RKO (cell line): ENCODE measurements around the gene IMMP2L.
"Not testable (repeated sequence)": the region's sequence is repeated elsewhere in the genome, so short reads cannot be mapped to it uniquely, and the experiment has no call there.

ENCODE experiments used
- DNase-seq: peaks from one replicate; pipeline ENCODE4 v3.0.0-alpha.2; 2016; ENCODE audit warnings: low spot score

Gene IMMP2L

DNA sequence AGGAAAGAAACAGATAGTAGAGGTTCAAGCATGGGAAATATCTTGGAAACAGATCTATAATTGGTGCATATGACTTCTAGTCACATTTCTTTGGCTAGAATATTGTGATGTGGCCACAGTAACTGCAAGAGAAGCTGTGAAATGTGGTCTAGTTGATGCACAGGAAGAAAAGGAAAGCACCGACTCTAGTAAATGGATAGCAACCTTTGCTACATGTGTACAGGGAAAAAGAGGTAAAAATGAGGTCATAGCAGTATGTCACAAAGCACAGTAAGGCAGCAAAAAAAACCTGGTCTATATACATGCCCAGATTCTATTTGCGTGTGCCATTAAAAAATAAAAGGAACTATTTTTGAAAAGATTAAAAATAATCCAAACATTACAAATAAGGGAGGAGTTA, 573.9 kb downstream of the IMMP2L start:
- DNase-seq = no peak

DNA sequence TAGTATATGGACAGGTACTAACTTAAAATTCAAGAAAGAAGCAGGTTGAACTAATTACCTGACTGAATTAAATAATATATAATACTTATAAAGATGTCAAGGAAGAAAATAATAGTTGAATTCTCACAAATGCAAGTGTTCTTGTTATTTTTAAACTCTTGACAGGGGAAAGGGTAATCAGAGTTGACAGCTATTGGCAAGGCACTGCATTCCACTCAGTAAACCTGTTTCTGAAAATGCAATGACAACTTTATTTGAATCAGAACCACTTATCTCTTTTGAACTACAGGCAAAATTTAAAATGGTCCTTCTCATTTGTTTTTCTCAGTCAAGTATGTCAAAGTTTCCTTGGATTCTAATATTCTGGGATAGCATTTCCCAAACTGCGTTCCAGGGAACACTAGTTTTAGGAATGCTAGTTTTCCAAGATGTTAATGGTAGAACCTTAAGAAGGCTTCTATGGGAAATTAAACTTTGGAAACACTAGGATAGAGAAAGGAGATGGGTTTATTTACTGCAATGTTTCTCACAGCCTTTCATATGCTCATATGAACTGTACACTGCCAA, 575.1 kb downstream of the IMMP2L start:
- no peak for DNase-seq

DNA sequence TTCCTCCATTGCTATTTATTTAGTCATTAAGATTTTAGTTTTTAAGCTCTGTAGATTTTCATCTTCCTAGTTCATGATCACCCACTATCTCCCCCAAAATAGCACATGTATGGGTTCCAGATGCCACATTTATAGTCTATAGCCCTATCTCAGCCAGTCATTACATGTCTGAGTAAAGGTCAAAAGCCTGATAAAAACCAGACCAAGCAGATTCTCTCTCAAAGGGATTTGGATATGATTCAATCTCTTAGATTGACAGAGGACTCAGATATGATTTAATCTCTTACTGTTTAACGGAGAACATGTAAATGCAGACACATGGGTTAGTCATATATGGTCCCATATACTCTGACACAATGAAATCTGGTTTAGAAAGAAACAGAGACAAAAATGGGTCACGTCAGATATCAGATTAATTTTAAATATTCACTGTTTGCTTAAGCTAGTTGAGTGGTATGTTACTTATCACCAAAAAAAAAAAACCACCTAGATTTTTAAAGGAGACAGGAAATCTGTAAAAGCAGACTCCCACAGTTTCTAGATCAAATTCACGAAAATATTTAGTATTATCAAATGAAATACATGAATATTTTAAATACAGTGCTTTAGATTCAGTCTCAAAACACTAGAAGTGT, 578.4 kb downstream of the IMMP2L start:
- no peak for DNase-seq

DNA sequence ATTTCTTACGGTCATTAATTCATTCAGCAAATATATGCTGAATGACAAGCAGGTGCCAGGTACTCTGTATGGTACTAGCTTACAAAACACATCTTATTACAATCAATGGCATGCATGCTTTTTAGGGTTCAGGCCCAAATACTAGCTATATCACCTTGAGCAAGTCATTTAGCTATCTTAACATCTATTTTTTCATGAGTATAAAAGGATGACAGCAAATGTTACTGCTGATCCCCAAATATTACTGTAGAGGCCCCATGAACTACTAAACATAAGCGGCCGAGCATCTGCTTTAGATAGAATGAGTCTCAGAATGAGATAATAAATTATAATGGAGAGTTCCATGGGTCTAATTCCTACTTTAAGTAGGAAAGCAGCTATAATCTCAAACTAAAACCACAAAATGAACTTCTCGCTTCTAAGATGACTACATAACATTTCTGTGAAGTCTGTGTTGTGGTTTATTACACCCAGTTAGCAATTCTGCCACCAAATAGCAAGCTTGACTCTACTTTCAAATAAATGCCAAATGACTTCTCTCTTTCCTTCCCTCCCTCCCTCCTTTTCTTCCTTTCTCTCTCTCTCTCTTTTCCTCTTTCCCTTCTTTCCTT, 585.1 kb downstream of the IMMP2L start:
- DNase-seq = no peak

DNA sequence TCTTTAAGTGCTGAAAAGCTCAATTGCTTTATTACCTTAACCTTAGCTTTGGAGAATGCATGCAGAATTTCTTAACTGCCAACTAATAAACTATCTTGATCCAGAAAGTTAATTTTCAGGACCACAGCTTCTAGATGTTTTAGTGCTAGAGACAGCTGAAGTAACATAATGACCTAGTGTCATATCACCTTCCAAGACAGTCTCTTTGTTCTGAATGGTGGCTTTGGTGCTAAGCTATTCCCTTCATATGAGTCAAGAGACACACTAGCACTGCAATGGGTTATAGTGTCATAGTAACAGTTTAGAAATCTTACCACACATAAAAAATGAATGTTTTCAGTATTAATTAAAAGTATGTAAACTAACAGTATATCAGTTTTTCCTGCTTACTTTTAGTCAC, 586.8 kb downstream of the IMMP2L start:
- no peak for DNase-seq

DNA sequence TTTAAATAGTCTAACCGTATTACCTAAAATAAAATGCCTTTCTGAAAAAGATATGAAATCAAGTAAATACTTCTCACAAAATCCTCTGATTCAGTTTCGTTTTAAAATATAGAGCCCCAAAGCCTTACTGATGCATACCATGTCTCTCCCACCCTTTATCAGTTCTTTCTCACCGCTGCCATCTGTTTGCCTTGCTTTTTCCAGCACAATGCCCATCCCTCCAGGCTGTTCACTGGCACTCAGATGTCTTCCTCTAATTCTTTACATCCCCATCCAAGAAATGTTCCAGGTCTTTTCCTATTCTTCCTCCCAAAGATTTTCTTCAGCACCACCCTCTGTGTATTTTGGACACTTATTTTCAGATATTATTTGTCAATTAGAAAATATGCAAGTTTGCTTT, 587.9 kb downstream of the IMMP2L start:
- DNase-seq = no peak

DNA sequence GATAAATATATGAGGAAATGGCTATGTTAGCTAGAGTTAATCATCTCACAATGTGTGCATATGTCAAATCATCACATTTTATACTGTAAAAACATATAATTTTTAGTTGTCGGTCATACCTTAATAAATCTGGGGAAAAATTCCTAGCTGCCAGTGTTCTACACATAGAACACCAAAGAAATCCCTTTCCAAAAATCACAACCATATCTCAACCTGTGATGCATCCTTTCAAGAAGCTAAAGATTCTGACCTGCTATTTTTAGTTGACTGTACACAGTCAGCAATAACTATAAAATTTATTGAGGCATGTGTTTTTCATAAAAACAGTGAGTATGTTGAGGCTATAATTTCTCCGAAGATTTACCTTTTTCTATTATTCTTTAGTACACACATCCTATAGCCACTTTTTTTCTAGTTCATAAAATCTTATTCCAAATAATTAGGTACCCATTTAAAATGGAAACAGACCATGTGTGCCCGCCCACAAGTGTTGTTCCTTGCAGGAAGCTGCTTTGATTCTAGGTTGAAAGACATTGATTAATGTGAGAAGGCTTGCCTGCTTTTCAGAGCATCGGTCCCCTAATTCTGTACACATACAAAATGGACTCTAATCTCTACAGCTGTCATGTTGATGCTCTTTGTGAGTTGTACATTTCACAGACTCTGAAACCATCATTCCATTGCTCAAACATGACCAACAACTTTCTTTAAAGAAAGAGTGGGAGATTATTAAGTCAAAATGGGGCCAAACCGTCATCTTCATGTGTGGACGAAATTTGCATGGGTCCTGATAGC, 588.9 kb downstream of the IMMP2L start:
- no peak for DNase-seq

DNA sequence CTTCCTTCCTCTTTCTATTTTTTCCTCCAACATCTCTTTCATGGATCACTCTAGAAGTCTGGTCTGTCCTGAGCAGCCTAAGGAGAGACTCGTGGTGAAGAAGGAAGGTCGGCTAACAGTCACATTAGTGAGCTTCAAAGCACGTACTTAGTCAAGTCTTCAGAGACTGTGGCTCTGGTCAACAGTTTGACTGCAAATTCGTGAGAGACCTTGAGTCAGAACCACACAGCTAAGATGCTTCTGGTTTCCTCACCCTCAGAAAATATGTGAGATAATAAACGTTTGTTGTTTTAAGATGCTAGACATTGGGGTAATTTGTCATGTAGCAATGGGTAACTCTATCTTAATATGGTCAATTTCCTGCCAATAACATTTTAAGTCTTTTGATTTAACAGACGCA, 597.5 kb downstream of the IMMP2L start:
- DNase-seq = no peak

DNA sequence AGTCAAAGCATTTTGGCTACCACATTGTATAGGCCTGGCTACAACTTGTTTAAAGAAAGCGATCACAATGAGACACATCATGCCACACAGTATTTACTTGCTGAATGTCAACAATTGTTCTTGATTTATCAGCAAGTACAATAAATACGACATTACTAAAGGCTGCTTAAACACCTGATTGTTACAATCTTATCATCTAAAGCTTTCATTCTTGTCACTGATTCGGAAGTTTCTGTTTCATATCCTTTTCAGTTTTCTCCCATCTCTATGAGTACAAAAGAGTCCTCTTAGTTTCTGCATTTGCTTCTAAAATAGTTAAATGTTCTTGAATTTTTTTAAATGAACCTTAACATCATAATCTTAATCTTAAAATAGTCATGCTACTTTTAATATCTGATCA, 599.5 kb downstream of the IMMP2L start:
- DNase-seq = no peak

DNA sequence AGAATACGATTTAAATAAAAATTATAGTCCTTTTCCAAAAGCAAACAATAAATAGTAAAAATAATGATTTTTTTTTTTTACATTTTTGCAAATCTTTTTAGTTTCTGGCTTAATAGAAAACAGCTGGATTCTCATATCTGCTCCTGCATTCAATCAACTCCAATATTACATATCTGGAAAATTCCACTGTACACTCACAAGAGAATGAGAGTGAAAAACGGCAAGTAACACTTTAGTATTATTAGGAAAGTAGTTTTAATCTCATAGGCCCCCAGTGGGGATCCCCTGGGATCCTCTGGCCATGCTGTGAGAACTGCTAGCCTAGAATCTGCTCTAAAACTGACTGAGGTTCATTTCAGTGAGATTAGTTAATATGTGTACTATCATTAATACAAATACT, 599.9 kb downstream of the IMMP2L start:
- DNase-seq = no peak

DNA sequence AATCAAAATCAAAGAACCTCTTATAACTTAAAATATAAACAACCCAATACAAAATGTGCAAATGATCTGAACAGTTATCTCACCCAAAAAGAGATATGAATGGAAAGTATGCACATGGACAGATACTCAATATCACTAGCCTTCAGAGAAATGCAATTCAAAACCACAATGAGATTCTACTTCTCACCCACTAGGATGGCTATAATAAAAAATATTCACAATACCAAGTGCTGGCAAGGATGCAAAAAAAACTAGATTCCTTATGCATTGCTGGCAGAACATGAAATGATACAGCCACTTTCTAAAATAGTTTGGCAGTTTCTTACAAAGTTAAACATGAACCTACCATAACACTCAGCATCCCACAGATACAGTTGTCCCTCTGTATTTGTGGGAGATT, 601.5 kb downstream of the IMMP2L start:
- DNase-seq = no peak

DNA sequence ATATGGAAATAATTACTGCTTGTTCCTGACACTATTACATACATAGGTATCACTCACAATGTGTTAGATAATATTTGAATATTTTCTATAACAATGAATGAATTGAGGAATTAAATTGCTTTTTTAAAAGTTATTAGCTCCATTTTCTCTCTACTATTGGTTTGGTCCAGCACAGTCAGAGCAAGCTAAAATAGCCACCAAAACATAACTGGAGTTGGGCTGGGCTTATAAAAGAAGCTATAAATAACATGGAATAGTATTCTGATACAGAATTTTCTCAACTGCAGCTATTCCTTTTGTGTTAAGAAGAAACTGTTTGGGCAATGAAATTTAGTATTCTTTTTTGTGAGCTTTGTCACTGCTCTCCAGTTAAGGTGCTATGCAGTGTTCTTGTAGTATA, 614.0 kb downstream of the IMMP2L start:
- DNase-seq = no peak

DNA sequence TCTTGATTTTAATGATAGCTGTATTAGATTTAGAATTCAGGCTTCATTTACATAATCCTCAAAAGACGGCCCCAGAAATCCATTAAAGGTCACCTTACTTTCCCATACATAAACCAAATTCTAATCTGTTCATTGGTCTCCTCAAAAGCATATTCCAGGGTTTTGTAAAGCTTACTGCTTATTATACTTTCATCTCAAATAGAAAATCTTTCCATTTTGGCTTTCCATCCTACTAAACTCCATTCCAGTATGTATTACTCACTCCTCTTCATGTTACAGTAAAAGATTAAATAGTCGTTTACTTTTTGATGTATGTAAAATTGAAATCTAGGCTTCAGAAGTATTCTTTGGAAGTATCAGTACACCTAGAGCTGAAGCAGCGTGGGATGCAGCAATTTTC, 614.9 kb downstream of the IMMP2L start:
- no peak for DNase-seq

DNA sequence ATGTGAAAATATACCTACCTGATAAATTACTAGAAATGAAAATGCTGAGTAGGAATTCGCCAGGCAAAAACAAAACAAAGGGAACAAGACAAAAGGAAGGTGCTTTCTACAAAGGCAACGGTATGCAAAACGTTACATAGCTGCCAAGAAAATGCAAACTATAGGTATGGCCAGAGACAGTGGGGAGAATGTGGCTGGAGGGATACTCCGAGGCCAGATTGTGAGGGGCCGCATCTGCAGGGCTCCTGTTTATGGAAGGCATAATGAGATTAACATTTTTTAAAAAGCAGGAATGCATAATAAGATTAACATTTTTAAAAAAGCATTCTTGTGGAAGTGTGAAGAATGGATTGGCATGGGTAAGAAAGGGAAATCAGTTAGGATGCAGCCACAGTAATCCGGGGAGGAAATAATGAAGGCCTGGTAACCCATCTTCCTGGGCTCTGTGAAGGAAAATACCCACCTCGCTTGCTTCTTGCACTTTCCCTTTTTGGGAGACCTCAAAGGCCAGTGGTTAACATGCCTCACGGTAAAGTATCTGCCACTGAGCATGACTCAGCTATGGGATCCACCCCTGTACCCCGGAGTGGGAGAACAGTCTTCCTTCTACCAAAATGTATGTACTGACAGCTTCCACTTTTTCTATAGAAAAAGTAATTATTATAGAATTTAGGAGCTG, 617.2 kb downstream of the IMMP2L start:
- no peak for DNase-seq

DNA sequence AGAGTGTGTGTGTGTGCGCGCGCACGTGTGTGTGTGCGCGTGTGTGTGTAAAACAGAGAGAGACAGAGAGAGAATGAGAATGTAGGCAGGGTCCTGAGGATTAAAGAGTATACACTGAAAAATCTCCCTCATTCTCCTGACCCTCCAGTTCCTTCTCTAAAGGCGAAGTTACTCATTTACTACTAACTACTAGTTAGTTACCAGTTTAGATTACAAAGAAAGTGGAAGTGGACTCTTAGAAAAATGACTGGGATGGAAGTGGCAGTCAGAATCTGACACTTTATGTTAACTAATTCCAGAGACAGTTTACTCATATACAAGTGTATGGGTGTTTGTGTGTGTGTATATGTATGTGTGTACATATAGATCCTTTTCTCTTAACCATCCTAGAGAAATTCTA, 617.8 kb downstream of the IMMP2L start:
- DNase-seq = no peak

DNA sequence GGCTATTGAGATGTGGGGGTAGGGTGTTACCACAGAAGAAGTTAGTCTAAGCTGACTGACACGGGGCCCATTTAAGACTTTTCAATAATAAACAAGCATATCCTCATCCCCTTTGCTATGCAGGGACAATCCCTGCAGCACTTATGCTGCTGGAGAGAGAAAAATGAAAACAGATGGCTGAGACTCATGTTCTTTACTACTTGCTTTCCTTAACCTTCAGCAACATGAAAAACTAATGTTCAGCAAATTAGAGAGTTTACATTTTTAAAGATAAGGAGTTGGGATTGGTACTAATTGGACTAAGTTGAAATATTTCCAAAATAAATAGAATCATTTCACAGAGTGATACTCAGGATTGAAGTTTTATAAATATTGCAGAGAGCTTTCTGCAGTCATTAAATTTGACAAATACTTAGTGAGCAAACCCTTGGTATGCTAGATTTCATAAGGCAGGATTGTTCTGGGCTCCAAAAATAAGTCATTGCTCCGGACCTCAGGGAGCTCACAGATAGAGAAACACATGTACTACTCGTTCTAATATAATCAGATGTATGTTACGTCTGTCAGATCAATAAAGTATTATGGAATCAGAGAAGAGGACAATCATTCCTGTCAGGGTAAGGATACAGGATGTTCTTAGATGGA, 618.5 kb downstream of the IMMP2L start:
- DNase-seq = no peak

DNA sequence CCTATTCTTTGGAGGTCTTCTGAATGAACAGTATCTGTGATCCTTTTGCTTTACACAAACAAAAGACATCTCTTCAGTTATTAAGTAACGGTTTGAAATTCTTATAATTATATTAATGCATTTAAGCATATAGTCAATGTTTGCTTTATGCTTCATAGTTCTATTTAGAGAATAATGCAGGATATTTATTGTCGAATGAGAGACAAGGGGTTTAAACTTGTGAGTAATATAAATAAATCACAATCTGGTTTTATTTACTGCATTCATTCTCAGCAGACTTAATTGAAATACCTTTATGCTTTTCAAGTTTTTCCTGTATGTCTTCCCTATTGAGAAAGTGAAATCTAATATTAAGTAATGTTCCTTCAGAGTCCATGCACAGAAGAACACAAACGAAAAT, 620.9 kb downstream of the IMMP2L start:
- no peak for DNase-seq

DNA sequence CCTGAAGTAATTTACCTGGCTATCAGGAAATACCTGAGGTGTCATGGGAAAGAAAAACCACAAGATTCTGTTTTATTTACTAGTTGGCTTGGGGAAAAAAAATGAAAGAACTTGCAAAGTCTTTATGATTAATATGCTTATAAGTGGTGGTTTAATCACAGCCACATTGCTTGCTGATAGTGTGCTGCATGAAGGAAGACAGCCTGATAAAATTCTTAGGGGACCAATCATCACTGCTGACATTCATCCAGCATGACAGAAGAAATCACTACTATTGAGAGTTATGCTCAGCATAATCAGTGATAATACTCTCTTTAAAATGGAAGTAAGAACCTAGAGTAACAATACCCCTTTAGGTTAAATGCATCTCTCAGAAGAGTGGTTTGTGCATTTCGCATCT, 621.5 kb downstream of the IMMP2L start:
- DNase-seq = no peak

DNA sequence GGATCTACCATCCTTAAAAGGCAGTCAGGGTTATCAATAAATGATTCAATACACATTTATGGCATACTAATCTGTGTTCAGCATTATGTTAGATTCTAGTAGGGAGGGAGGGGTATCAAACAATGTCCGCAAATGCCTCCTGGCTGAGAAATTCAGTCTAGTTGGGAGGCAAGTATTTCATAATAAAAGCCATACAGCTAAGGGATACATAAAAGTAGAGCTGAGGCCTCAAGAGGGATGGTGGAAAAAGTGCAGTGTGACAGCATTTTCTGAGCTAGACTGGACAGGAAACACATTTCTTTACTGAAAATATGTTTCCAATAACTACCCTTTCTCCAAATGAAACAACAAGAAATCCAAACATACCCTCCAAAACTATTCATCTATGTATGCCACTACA, 624.1 kb downstream of the IMMP2L start:
- no peak for DNase-seq

DNA sequence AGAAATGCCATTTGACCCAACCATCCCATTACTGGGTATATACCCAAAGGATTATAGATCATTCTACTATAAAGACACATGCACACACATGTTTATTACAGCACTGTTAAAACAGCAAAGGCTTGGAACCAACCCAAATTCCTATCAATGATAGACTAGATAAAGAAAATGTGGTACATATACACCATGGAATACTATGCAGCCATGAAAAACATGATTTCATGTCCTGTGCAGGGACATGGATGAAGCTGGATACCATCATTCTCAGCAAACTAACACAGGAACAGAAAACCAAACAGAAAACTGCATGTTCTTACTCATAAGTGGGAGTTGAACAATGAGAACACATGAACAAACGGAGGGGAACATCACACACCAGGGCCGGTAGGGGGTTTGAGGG, 625.6 kb downstream of the IMMP2L start:
- not testable (repeated sequence) for DNase-seq

DNA sequence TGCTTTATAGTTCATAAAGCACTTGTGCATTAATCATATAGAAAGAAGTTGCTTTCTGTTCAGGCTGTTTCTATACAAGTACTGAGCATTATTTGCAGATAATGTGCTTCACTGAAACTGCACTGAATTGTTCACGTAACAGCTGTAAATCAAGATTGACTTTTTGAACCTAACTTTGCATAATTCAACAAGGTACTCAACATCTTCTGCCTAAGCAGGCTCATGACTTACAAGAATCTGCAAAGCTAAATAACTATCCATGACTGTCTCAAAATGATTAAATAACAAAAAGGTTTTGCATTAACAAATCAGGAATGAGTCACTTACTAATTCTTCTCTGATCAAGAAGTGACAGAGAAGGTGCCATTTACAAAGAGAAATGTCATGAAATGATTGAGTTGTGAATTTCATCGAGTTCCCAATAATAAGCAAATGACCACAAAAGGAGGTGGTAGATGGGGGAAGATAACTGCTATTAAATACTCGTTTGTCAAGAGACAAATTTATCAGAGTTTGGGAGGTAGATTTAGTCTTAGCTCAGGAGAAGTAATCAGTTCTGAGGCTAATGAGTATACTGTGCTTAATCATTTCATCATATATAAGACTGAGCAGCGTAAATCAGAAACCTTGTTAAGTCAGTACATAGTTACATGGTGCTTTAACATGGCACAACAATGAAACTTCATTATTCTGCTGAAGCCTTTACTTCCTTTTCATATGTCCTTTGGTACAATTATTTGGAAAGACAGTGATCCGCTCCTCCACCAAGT, 632.6 kb downstream of the IMMP2L start:
- no peak for DNase-seq
